ENCODE measurements around the gene ERFE. TPM values are rescaled to one million over a fixed set of nuclear protein-coding genes. Genes with fewer than 3 reads are reported as not detected.

Gene ERFE
- total RNA-seq, 1 donor = 1.8 TPM

DNA sequence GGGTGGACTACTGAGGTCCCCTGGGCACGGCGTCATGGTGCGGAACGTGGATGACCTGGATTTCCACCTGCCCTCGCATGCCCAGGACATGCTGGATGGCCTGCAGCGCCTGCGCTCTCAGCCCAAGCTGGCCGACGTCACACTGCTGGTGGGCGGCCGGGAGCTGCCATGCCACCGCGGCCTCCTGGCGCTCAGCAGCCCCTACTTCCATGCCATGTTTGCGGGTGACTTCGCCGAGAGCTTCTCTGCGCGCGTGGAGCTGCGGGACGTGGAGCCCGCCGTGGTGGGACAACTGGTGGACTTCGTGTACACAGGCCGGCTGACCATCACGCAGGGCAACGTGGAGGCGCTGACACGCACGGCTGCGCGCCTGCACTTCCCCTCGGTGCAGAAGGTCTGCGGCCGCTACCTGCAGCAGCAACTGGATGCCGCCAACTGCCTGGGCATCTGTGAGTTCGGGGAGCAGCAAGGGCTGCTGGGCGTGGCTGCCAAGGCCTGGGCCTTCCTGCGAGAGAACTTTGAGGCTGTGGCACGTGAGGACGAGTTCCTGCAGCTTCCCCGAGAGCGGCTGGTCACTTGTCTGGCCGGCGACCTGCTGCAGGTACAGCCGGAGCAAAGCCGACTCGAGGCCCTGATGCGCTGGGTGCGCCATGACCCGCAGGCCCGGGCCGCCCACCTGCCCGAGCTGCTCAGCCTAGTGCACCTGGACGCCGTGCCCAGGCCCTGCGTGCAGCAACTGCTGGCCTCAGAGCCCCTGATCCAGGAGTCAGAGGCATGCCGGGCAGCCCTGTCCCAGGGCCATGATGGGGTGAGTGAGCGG, 17.8 kb upstream of the ERFE start:
- no peaks in the 10 kb centered on the region for H4K20me1 ChIP-seq (ENCODE audit: insufficient read depth, low read length)
- no peaks in the 10 kb centered on the region for H3K9me3 ChIP-seq (ENCODE audit: low read depth, low read length)
- DNase-seq (ENCODE audit: insufficient read length, low spot score, missing footprints) = no peak
- no peak overlapping the region for H3K27ac ChIP-seq (ENCODE audit: low read depth, low read length)
- H3K4me1 ChIP-seq (ENCODE audit: insufficient read depth, low read length) = peaks cover 11% of the 10 kb centered on the region
- H3K4me2 ChIP-seq (ENCODE audit: insufficient read depth, low read length) = no peak overlapping the region
- H3K36me3 ChIP-seq (ENCODE audit: insufficient read depth, low read length) = no peaks in the 10 kb centered on the region
- H2AFZ ChIP-seq (ENCODE audit: low read length) = no peak overlapping the region
- H3K79me2 ChIP-seq (ENCODE audit: insufficient read depth, low read length) = no peaks in the 10 kb centered on the region
- no peaks in the 10 kb centered on the region for H3K27me3 ChIP-seq (ENCODE audit: insufficient read depth, low read length)
- TF ChIP-seq, protein P1, sequence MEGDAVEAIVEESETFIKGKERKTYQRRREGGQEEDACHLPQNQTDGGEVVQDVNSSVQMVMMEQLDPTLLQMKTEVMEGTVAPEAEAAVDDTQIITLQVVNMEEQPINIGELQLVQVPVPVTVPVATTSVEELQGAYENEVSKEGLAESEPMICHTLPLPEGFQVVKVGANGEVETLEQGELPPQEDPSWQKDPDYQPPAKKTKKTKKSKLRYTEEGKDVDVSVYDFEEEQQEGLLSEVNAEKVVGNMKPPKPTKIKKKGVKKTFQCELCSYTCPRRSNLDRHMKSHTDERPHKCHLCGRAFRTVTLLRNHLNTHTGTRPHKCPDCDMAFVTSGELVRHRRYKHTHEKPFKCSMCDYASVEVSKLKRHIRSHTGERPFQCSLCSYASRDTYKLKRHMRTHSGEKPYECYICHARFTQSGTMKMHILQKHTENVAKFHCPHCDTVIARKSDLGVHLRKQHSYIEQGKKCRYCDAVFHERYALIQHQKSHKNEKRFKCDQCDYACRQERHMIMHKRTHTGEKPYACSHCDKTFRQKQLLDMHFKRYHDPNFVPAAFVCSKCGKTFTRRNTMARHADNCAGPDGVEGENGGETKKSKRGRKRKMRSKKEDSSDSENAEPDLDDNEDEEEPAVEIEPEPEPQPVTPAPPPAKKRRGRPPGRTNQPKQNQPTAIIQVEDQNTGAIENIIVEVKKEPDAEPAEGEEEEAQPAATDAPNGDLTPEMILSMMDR (IDR thresholded peaks at IDR 0.05; ENCODE audit: extremely low read depth, low read depth, low read length) = no peak
- no peak overlapping the region for H3K4me3 ChIP-seq (ENCODE audit: insufficient read depth, low read length)

DNA sequence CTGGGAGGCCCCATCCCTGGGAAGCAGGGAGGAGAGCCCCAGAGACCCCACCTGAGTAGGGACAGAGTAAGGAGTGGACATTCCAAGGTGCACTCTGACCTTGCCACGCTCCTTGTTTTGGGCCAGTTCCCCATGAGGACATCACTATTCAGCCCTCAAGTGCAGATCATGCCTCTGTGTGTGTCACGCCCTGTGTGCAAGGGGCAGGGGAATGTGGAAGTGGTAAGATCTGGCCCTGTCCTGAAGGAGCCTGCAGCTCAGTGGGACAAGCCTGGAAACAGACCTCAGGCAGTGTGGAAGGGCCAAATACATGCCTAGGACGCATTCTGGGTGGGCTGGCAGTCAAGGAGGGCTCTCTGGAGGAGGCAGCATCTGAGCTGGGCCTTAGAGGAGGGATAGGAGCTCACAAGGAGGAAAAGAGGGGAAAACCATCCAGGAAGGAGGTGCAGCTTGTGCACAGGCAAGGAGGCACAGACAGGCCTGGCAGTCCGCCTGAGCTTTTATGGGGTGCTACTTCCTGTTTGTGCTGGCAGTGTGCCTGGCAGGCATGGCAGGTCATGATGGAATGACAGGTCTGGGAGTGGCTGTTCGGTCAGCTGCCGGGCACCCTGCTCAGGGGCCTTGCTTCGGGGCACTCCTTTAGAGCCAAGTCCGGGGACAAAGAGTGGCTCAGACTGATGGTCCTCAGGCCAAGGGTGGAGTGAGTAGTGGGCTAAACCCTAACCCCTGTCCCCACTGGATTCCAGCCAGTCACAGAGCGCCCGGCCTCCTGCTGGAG, 17.0 kb upstream of the ERFE start:
- H3K79me2 ChIP-seq (ENCODE audit: insufficient read depth, low read length) = no peaks in the 10 kb centered on the region
- no peaks in the 10 kb centered on the region for H3K36me3 ChIP-seq (ENCODE audit: insufficient read depth, low read length)
- no peaks in the 10 kb centered on the region for H3K27me3 ChIP-seq (ENCODE audit: insufficient read depth, low read length)
- no peak overlapping the region for H3K27ac ChIP-seq (ENCODE audit: low read depth, low read length)
- no peak overlapping the region for H3K4me2 ChIP-seq (ENCODE audit: insufficient read depth, low read length)
- no peak overlapping the region for H3K4me3 ChIP-seq (ENCODE audit: insufficient read depth, low read length)
- no peak overlapping the region for H2AFZ ChIP-seq (ENCODE audit: low read length)
- TF ChIP-seq, protein P1 (IDR thresholded peaks at IDR 0.05; ENCODE audit: extremely low read depth, low read depth, low read length) = no peak
- H3K9me3 ChIP-seq (ENCODE audit: low read depth, low read length) = no peaks in the 10 kb centered on the region
- H3K4me1 ChIP-seq (ENCODE audit: insufficient read depth, low read length) = peaks cover 11% of the 10 kb centered on the region
- H4K20me1 ChIP-seq (ENCODE audit: insufficient read depth, low read length) = no peaks in the 10 kb centered on the region
- DNase-seq (ENCODE audit: insufficient read length, low spot score, missing footprints) = peak; percentile 88

DNA sequence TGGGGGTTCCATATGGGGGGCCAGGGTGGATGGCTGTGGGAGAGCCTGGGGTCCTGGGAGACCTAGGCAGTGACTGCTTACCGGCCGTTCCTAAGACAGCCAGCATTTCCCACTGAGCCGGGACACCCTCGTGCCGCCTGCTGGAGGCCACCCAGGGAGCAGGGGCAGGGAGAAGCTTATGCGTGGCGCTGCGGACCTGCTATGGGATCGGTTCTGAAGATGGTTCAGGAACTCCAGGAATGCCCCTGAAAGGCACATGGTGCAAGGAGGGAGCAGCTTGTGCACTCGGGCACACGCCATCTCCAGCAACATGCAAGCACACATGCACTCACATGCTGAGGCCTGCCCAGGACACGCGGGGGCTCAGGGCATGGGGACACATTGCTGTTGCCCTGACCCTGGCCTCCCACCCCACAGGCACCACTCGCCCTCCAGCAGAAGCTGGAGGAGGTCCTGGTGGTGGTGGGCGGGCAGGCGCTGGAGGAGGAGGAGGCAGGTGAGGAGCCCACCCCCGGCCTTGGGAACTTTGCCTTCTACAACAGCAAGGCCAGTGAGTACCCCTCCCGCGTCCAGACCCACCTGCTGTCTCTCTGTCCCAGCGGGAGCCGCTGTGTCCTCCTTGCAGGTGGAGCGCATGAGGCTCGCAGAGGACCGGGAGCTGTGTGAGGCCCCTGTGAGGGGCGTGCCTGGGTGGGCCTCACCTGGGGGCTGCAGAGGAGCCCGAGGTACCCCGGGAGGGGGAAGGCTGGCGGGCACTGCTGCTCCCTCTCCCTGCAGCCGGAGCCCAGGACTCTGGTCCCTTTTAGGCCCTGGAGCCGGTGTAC, 16.2 kb upstream of the ERFE start:
- no peak for DNase-seq (ENCODE audit: insufficient read length, low spot score, missing footprints)
- Histone ChIP-seq H3K9me3 (ENCODE audit: low read depth, low read length) (no peaks in the 10 kb centered on the region), H3K27ac (ENCODE audit: low read depth, low read length) (no peak overlapping the region), H3K4me2 (ENCODE audit: insufficient read depth, low read length) (no peak overlapping the region), H3K4me3 (ENCODE audit: insufficient read depth, low read length) (no peak overlapping the region), H3K27me3 (ENCODE audit: insufficient read depth, low read length) (no peaks in the 10 kb centered on the region), H3K4me1 (ENCODE audit: insufficient read depth, low read length) (peaks cover 11% of the 10 kb centered on the region), H2AFZ (ENCODE audit: low read length) (no peak overlapping the region), H3K79me2 (ENCODE audit: insufficient read depth, low read length) (no peaks in the 10 kb centered on the region), H3K36me3 (ENCODE audit: insufficient read depth, low read length) (no peaks in the 10 kb centered on the region), H4K20me1 (ENCODE audit: insufficient read depth, low read length) (no peaks in the 10 kb centered on the region)
- TF ChIP-seq, protein P1 (IDR thresholded peaks at IDR 0.05; ENCODE audit: extremely low read depth, low read depth, low read length) = no peak
